Nephron (organoid): Measurements from ENCODE around the gene UBA1.

ENCODE experiments used
- H3K27ac Mint-ChIP-seq, 3 experiments: 2 replicates each; pipeline ENCODE4 v1.8.0; 2020; ENCODE audit warnings: mixed read lengths in 3 of 3, mild to moderate bottlenecking in 2 of 3, moderate library complexity in 1 of 3
- H3K27me3 Mint-ChIP-seq: 2 replicates; pipeline ENCODE4 v1.8.0; 2021; ENCODE audit warnings: low read depth, mild to moderate bottlenecking, moderate library complexity, mixed read lengths
- H3K36me3 Mint-ChIP-seq: 2 replicates; pipeline ENCODE4 v1.8.0; 2020; ENCODE audit warnings: low read depth, mixed read lengths
- H3K4me1 Mint-ChIP-seq: 2 replicates; pipeline ENCODE4 v1.8.0; 2020; ENCODE audit warnings: mixed read lengths
- H3K4me3 Mint-ChIP-seq, 3 experiments: 2 replicates each; pipeline ENCODE4 v1.8.0; 2020; ENCODE audit warnings: mild to moderate bottlenecking in 3 of 3, mixed read lengths in 3 of 3, moderate library complexity in 2 of 3
- H3K9me3 Mint-ChIP-seq: 2 replicates; pipeline ENCODE4 v1.8.0; 2020; ENCODE audit warnings: mixed read lengths
- CTCF ChIP-seq, 3 experiments: fragments of 200-600 bp; sonication (generic); IDR thresholded peaks; one replicate each; pipeline ENCODE4 v1.5.0; 2021; ENCODE audit warnings: antibody characterized with exemption in 3 of 3; ENCODE audit not compliant: unreplicated experiment in 3 of 3

Gene UBA1

GRCh38 chrX:47206316-47206715 lies 12.7 kb downstream of the UBA1 start:
- TF ChIP-seq CTCF (IDR thresholded peaks at IDR 0.05; ENCODE audit: unreplicated experiment in 3 of 3): no peak
- Mint-ChIP-seq H3K4me1 (no peaks in the 10 kb centered on the region), H3K27ac (no peak overlapping the region), H3K4me3 (no peak overlapping the region), H3K36me3 (peaks cover 93% of the 10 kb centered on the region), H3K9me3 (no peaks in the 10 kb centered on the region), H3K27me3 (no peaks in the 10 kb centered on the region)

- Mint-ChIP-seq H3K36me3 (peaks cover 93% of the 10 kb centered on the region), H3K27ac (no peak overlapping the region), H3K9me3 (no peaks in the 10 kb centered on the region), H3K4me3 (no peak overlapping the region), H3K27me3 (no peaks in the 10 kb centered on the region), H3K4me1 (no peaks in the 10 kb centered on the region)
- no peak for TF ChIP-seq CTCF (IDR thresholded peaks at IDR 0.05; ENCODE audit: unreplicated experiment in 3 of 3)
Observed at GRCh38 chrX:47208108-47208507, 14.5 kb downstream of the UBA1 start.

- no peaks in the 10 kb centered on the region for H3K9me3 Mint-ChIP-seq
- no peak for TF ChIP-seq CTCF (IDR thresholded peaks at IDR 0.05; ENCODE audit: unreplicated experiment in 3 of 3)
- H3K27ac Mint-ChIP-seq: no peak overlapping the region
- H3K27me3 Mint-ChIP-seq: no peaks in the 10 kb centered on the region
- peaks cover 92% of the 10 kb centered on the region for H3K36me3 Mint-ChIP-seq
- no peaks in the 10 kb centered on the region for H3K4me1 Mint-ChIP-seq
- no peak overlapping the region for H3K4me3 Mint-ChIP-seq
Observed at GRCh38 chrX:47209508-47210238, 16.0 kb downstream of the UBA1 start.

GRCh38 chrX:47210661-47211425 lies 17.2 kb downstream of the UBA1 start:
- TF ChIP-seq CTCF (IDR thresholded peaks at IDR 0.05; ENCODE audit: unreplicated experiment in 3 of 3): no peak
- peaks cover 88% of the 10 kb centered on the region for H3K36me3 Mint-ChIP-seq
- H3K9me3 Mint-ChIP-seq: no peaks in the 10 kb centered on the region
- H3K4me3 Mint-ChIP-seq: no peak overlapping the region
- H3K4me1 Mint-ChIP-seq: no peaks in the 10 kb centered on the region
- no peak overlapping the region for H3K27ac Mint-ChIP-seq
- no peaks in the 10 kb centered on the region for H3K27me3 Mint-ChIP-seq

- H3K27ac Mint-ChIP-seq: no peak overlapping the region
- peaks cover 13% of the 10 kb centered on the region for H3K4me1 Mint-ChIP-seq
- H3K36me3 Mint-ChIP-seq: peaks cover 79% of the 10 kb centered on the region
- no peaks in the 10 kb centered on the region for H3K9me3 Mint-ChIP-seq
- H3K4me3 Mint-ChIP-seq: no peak overlapping the region
- no peak for TF ChIP-seq CTCF (IDR thresholded peaks at IDR 0.05; ENCODE audit: unreplicated experiment in 3 of 3)
- H3K27me3 Mint-ChIP-seq: no peaks in the 10 kb centered on the region
Observed at GRCh38 chrX:47212381-47213293, 19.0 kb downstream of the UBA1 start.
